Measurements from ENCODE around the gene CCDC83. TPM values are rescaled to one million over a fixed set of nuclear protein-coding genes. Genes with fewer than 3 reads are reported as not detected.

Gene CCDC83
- total and polyA plus RNA-seq, 11 donors, result not detected

- no peak for ATAC-seq
- no peaks in the 10 kb centered on the region for H3K9me3 ChIP-seq
- peaks cover 0 to 4% (median 0%) of the 10 kb centered on the region in 9 donors for H3K27me3 ChIP-seq
- H3K36me3 ChIP-seq, result no peaks in the 10 kb centered on the region
- DNase-seq, result no peak
- no peak overlapping the region for H3K4me3 ChIP-seq
- H3K4me1 ChIP-seq, result peaks cover 0 to 11% (median 5%) of the 10 kb centered on the region in 12 donors
- 83 to 93% (median 91%) methylated on average over 4 of the region's 4 CpGs for WGBS, 4 donors
- no peak overlapping the region for H3K27ac ChIP-seq
- TF ChIP-seq POLR2A (IDR thresholded peaks at IDR 0.05), result no peak
- TF ChIP-seq CTCF (IDR thresholded peaks at IDR 0.05), result no peak
- intact Hi-C loops (cut with DNase I), result loop anchor here in 1 of 10 donors (10.0 kb wide), 1 partner anchor 221 kb away; no protein-coding TSS in a partner anchor
Measured at GRCh38 chr11:85815186-85815931, 39.8 kb upstream of the CCDC83 start.

- DNase-seq, result no peak
- Histone ChIP-seq H3K4me1 (no peaks in the 10 kb centered on the region), H3K9me3 (no peaks in the 10 kb centered on the region), H3K27ac (no peak overlapping the region), H3K4me3 (no peak overlapping the region), H3K27me3 (no peaks in the 10 kb centered on the region), H3K36me3 (no peaks in the 10 kb centered on the region)
- intact Hi-C loops (cut with DNase I), result loop anchor here in 1 of 10 donors (10.0 kb wide), 1 partner anchor 225 kb away; no protein-coding TSS in a partner anchor
- ATAC-seq, result no peak
- no peak for TF ChIP-seq POLR2A (IDR thresholded peaks at IDR 0.05)
- no peak for TF ChIP-seq CTCF (IDR thresholded peaks at IDR 0.05)
Measured at GRCh38 chr11:85819441-85819840, 35.7 kb upstream of the CCDC83 start.

GRCh38 chr11:85821636-85822035 is 33.5 kb upstream of the CCDC83 start:
- DNase-seq (no peak), ATAC-seq (no peak)
- Histone ChIP-seq H3K9me3 (no peaks in the 10 kb centered on the region), H3K4me3 (no peak overlapping the region), H3K27ac (no peak overlapping the region), H3K27me3 (no peaks in the 10 kb centered on the region), H3K36me3 (no peaks in the 10 kb centered on the region), H3K4me1 (peaks cover 0 to 5% (median 0%) of the 10 kb centered on the region in 12 donors)
- intact Hi-C loops (cut with DNase I), result loop anchor here in 6 of 10 donors (10.0 kb wide), 2 partner anchors 127 to 227 kb away; no protein-coding TSS in a partner anchor
- no peak for TF ChIP-seq CTCF (IDR thresholded peaks at IDR 0.05)
- TF ChIP-seq POLR2A (IDR thresholded peaks at IDR 0.05), result no peak
- WGBS, 4 donors, result 81 to 92% (median 86%) methylated on average over 1 of the region's 1 CpG

GRCh38 chr11:85822814-85823213 is 32.4 kb upstream of the CCDC83 start:
- TF ChIP-seq CTCF (IDR thresholded peaks at IDR 0.05) (no peak), POLR2A (IDR thresholded peaks at IDR 0.05) (no peak)
- intact Hi-C loops (cut with DNase I), result loop anchor here in 6 of 10 donors (10.0 kb wide), 2 partner anchors 128 to 228 kb away; no protein-coding TSS in a partner anchor
- H3K27me3 ChIP-seq, result no peaks in the 10 kb centered on the region

More at GRCh38 chr11:85822814-85823213, 32.4 kb upstream of the CCDC83 start:
- no peaks in the 10 kb centered on the region for H3K9me3 ChIP-seq
- no peak overlapping the region for H3K27ac ChIP-seq
- peak in 1 of 4 donors; percentile 23 for ATAC-seq
- no peaks in the 10 kb centered on the region for H3K36me3 ChIP-seq
- peaks cover 0 to 11% (median 0%) of the 10 kb centered on the region in 12 donors for H3K4me1 ChIP-seq
- WGBS, 4 donors, result 92 to 98% (median 96%) methylated on average over 3 of the region's 3 CpGs
- DNase-seq, result no peak
- no peak overlapping the region for H3K4me3 ChIP-seq

Measured in heart left ventricle (tissue), 16 donors.